Measurements from ENCODE around the gene HS1BP3. TPM values are rescaled to one million over a fixed set of nuclear protein-coding genes. Genes with fewer than 3 reads are reported as not detected.
A peak's percentile ranks its signal among the peaks of the same experiment; 100 is the strongest.

The HS1BP3 gene
- polyA plus RNA-seq, 1 experiment, result 14.2 TPM

DNA sequence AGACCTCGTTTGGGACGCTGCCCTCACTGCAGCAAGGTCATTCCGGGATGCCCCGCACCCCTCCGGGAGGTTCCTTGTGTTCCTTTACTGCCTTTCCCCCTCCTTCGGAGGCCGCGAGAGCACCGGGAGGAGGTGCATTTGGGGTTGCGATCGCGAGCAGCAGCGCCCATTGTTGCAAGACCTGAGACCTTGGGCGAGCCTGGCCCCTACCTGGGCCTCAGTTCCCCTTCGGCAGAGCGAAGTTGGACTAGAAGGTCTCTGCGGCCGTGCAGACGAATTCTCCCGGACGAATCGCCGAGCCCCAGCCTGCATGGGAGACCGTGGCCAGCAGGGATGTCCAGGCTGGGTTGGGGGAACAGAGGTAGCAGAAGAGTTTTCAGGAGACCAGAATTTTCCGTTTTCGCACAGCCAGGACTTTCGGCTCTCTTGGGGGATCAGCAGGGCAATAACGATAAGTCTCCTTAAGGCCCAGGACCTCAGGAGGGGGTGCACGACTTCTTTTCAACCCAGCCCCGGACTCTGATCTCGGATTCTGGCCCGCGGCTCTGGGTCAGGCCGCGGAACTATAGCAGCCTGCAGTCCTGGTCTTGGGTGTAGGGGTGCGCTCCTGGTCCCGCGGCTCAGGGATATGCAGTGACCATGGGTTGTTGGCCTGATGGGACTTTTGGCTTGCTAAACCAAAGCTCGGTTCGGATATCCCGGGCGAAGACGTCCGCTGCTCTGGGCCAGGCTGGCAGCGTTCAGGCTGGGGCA lies 18.8 kb upstream of the HS1BP3 start:
- peaks cover 76% of the 10 kb centered on the region for H3K27me3 ChIP-seq (ENCODE audit: control insufficient read depth, insufficient read depth, low read length)
- no peak overlapping the region for H3K27ac ChIP-seq (ENCODE audit: low read depth, low read length)
- H3K9me3 ChIP-seq (ENCODE audit: control insufficient read depth, insufficient read depth, low read length), result peaks cover 4% of the 10 kb centered on the region; the same call in 1 of the 2 replicates
- DNase-seq (ENCODE audit: low read depth, low spot score), result no peak
- CTCF ChIA-PET, result interaction anchor here (1.0 to 8.1 kb wide), 2 partner anchors 8 to 18 kb away, joined by 4 to 94 read pairs; no protein-coding TSS in a partner anchor
- POLR2A ChIA-PET, result no interaction called here
- no peak overlapping the region for H3K4me3 ChIP-seq (ENCODE audit: low read depth, low read length)
- TF ChIP-seq, protein P1, sequence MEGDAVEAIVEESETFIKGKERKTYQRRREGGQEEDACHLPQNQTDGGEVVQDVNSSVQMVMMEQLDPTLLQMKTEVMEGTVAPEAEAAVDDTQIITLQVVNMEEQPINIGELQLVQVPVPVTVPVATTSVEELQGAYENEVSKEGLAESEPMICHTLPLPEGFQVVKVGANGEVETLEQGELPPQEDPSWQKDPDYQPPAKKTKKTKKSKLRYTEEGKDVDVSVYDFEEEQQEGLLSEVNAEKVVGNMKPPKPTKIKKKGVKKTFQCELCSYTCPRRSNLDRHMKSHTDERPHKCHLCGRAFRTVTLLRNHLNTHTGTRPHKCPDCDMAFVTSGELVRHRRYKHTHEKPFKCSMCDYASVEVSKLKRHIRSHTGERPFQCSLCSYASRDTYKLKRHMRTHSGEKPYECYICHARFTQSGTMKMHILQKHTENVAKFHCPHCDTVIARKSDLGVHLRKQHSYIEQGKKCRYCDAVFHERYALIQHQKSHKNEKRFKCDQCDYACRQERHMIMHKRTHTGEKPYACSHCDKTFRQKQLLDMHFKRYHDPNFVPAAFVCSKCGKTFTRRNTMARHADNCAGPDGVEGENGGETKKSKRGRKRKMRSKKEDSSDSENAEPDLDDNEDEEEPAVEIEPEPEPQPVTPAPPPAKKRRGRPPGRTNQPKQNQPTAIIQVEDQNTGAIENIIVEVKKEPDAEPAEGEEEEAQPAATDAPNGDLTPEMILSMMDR (IDR thresholded peaks at IDR 0.05; ENCODE audit: low read depth, low read length), result no peak

DNA sequence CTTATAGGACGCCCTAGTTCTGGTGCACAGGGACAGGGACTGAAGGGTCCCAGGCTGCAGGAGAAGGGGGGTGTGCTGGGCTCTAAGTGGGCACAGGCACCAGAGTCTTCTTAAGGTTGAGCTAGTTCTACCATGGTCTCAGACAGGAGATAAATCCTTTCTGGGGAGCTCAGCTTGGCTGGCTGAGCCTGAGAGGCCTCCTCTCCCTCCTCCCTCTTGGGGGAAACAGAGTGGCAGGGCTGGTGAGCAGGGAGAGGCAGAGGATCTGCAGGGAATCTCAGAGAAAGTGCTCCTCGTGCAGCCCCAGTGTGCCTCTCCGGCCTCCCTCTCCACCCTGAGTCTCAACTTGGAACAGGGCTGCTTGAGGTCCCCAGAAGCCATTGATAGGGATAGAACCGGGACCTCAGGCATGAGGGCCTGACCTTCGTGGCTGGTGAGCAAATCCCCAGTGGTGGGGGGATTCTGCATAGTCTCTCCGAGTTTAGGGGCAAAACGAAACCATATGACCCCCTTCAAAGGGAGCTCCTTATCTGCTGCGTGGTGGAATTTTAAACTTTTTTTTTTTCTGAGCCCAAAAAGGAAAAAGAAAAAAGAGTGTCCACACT lies 18.1 kb upstream of the HS1BP3 start:
- POLR2A ChIA-PET, result no interaction called here
- peaks cover 84% of the 10 kb centered on the region for H3K27me3 ChIP-seq (ENCODE audit: control insufficient read depth, insufficient read depth, low read length)
- TF ChIP-seq, protein P1 (IDR thresholded peaks at IDR 0.05; ENCODE audit: low read depth, low read length), result no peak
- no peak overlapping the region for H3K27ac ChIP-seq (ENCODE audit: low read depth, low read length)
- H3K4me3 ChIP-seq (ENCODE audit: low read depth, low read length), result no peak overlapping the region
- DNase-seq (ENCODE audit: low read depth, low spot score), result no peak
- peaks cover 4% of the 10 kb centered on the region; the same call in 1 of the 2 replicates for H3K9me3 ChIP-seq (ENCODE audit: control insufficient read depth, insufficient read depth, low read length)
- CTCF ChIA-PET, result interaction anchor here (1.0 to 8.1 kb wide), 2 partner anchors 8 to 17 kb away, joined by 4 to 94 read pairs; no protein-coding TSS in a partner anchor

DNA sequence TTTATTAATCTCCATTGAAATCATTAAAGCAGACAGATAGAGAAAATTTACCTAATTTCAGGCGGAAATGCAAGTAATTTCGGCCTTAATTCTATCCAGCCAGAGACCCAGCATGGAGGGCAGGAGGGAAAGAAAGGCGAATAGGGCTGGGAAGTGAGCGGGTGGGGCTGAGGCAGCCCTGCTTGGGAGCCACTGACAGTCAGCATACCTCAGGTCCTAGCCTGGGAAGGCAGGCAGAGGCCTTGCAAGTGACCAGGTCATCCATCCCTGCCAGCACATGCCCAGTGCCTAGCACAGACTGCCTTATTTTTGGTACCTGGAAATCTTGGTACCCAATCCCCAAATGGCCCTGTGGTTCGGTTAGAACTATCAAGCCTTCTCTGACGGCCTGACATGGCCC lies 17.6 kb upstream of the HS1BP3 start:
- peaks cover 4% of the 10 kb centered on the region; the same call in 1 of the 2 replicates for H3K9me3 ChIP-seq (ENCODE audit: control insufficient read depth, insufficient read depth, low read length)
- DNase-seq (ENCODE audit: low read depth, low spot score), result no peak
- H3K27ac ChIP-seq (ENCODE audit: low read depth, low read length), result no peak overlapping the region
- POLR2A ChIA-PET, result no interaction called here
- TF ChIP-seq, protein P1 (IDR thresholded peaks at IDR 0.05; ENCODE audit: low read depth, low read length), result no peak
- CTCF ChIA-PET, result no interaction called here
- H3K4me3 ChIP-seq (ENCODE audit: low read depth, low read length), result no peak overlapping the region
- peaks cover 89% of the 10 kb centered on the region for H3K27me3 ChIP-seq (ENCODE audit: control insufficient read depth, insufficient read depth, low read length)

DNA sequence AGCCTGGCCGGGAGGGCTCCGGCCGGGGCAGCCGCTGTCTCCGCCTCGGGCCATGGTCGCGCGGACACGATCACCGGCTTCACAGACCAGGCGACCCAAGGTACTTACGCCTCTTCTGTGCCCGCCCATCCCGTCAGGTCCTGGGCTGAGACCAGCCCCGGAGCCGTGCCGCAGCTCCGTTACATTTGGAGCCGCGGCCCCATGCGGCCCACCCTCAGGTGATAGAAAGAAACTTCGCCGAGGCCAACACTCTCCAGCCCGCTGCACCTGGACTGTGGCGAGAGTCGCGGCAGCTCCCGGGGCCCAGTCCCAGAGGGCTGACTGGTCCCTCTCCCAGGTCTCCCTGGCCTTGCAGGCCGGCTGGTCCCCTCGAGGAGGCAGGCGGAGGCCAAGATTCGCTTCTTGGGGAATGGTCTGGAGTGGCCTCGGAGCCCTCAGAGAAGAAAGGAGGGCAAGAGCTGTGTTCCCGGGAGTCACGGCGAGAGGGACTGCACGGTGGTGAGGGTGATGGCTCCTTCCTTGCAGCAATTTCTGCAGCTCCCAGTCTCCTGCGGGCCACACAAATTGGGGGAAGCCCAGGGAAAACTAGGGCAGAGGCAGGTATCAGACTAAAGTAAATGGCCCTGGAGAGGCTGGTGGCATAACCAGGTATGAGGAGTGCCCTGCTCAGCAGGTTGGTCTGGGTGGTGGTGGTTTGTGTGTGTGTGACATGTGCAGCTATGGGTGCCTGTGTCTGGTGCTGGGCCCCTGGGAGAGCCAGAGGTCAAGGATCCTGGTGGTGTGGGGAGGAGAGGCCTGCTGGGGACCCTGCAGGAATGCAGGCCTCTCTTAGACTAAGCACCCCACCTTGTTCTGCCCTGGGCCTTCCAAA lies 16.9 kb upstream of the HS1BP3 start:
- TF ChIP-seq, protein P1 (IDR thresholded peaks at IDR 0.05; ENCODE audit: low read depth, low read length), result no peak
- peaks cover 4% of the 10 kb centered on the region; the same call in 1 of the 2 replicates for H3K9me3 ChIP-seq (ENCODE audit: control insufficient read depth, insufficient read depth, low read length)
- peak overlapping the region; percentile 41; the same call in 1 of the 2 replicates for H3K4me3 ChIP-seq (ENCODE audit: low read depth, low read length)
- peaks cover 93% of the 10 kb centered on the region for H3K27me3 ChIP-seq (ENCODE audit: control insufficient read depth, insufficient read depth, low read length)
- no peak for DNase-seq (ENCODE audit: low read depth, low spot score)
- ChIA-PET POLR2A (no interaction called here), CTCF (interaction anchor here (2.6 kb wide), 1 partner anchor 16 kb away, joined by 7 read pairs; no protein-coding TSS in a partner anchor)
- H3K27ac ChIP-seq (ENCODE audit: low read depth, low read length), result no peak overlapping the region
